Naive thymus-derived CD4-positive, alpha-beta T cell (primary cell): Measurements from ENCODE around the gene FAAH. TPM values are rescaled to one million over a fixed set of nuclear protein-coding genes. Genes with fewer than 3 reads are reported as not detected.

Experiments used
- ATAC-seq: fragments of 150-1000 bp; cut with Tn5 transposase; 2 replicates; pipeline ENCODE4 v1.10.0; 2021; ENCODE audit warnings: mild to moderate bottlenecking, moderate library complexity
- CTCF ChIA-PET: fragments of 350-600 bp; sonication (Branson Sonifier 250); formaldehyde crosslinking; loops from one replicate; lab custom pipeline; 2021; ENCODE audit warnings: antibody characterized with exemption; lab: Charles Lee
- POLR2A ChIA-PET: fragments of 350-600 bp; sonication (Branson Sonifier 250); formaldehyde crosslinking; loops from one replicate; lab custom pipeline; 2021; ENCODE audit warnings: antibody characterized with exemption, inconsistent platforms; lab: Charles Lee
- DNase-seq, 9 donors: peaks; one replicate each; pipeline versions ENCODE4 v3.0.0 to v3.0.0-alpha.2; 2020 to 2022; ENCODE audit warnings: mixed read lengths in 1 of 9
- H3K27ac ChIP-seq: one replicate; pipeline ENCODE4 v1.7.0; 2013; ENCODE audit warnings: mild to moderate bottlenecking, low read depth, low read length, moderate library complexity
- H3K27me3 ChIP-seq, 2 donors: one replicate each; pipeline ENCODE4 v1.7.0; 2013; ENCODE audit warnings: low read length in 2 of 2, mild to moderate bottlenecking in 2 of 2, moderate library complexity in 2 of 2; ENCODE audit not compliant: control insufficient read depth in 2 of 2, insufficient read depth in 2 of 2
- H3K36me3 ChIP-seq, 3 experiments: 1 replicate in 2 of 3; 2 replicates in 1 of 3; pipeline ENCODE4 v1.7.0; 2013; ENCODE audit warnings: low read length in 3 of 3, mild to moderate bottlenecking in 3 of 3, moderate library complexity in 1 of 3; ENCODE audit not compliant: insufficient read depth in 3 of 3, control insufficient read depth in 2 of 3
- H3K4me1 ChIP-seq, 2 donors: one replicate each; pipeline ENCODE4 v1.7.0; 2013; ENCODE audit warnings: low read length in 2 of 2, mild to moderate bottlenecking in 2 of 2, moderate library complexity in 1 of 2; ENCODE audit not compliant: control insufficient read depth in 2 of 2, insufficient read depth in 2 of 2
- H3K4me3 ChIP-seq: 2 replicates; pipeline ENCODE4 v1.7.0; 2013; ENCODE audit warnings: mild to moderate bottlenecking, low read length
- H3K9me3 ChIP-seq, 3 experiments: 1 replicate in 2 of 3; 2 replicates in 1 of 3; pipeline ENCODE4 v1.7.0; 2013; ENCODE audit warnings: low read length in 3 of 3; ENCODE audit not compliant: control insufficient read depth in 2 of 3
- H3K27ac Mint-ChIP-seq, 9 donors: one replicate each; pipeline ENCODE4 v1.8.0; 2020 to 2022; ENCODE audit warnings: mixed read lengths in 9 of 9, mild to moderate bottlenecking in 8 of 9, moderate library complexity in 5 of 9, inconsistent platforms in 2 of 9
- H3K27me3 Mint-ChIP-seq, 5 donors: one replicate each; pipeline ENCODE4 v1.8.0; 2021 to 2022; ENCODE audit warnings: mixed read lengths in 5 of 5, mild to moderate bottlenecking in 1 of 5
- H3K36me3 Mint-ChIP-seq, 5 donors: one replicate each; pipeline ENCODE4 v1.8.0; 2020 to 2022; ENCODE audit warnings: mixed read lengths in 5 of 5, mild to moderate bottlenecking in 3 of 5, inconsistent platforms in 1 of 5
- H3K4me1 Mint-ChIP-seq, 7 donors: one replicate each; pipeline ENCODE4 v1.8.0; 2020 to 2022; ENCODE audit warnings: mixed read lengths in 7 of 7, mild to moderate bottlenecking in 3 of 7, inconsistent platforms in 1 of 7
- H3K4me3 Mint-ChIP-seq, 10 donors: one replicate each; pipeline ENCODE4 v1.8.0; 2020 to 2022; ENCODE audit warnings: mild to moderate bottlenecking in 10 of 10, mixed read lengths in 10 of 10, moderate library complexity in 6 of 10, inconsistent platforms in 2 of 10
- H3K9me3 Mint-ChIP-seq, 11 donors: one replicate each; pipeline ENCODE4 v1.8.0; 2020 to 2022; ENCODE audit warnings: mixed read lengths in 11 of 11, mild to moderate bottlenecking in 4 of 11, inconsistent platforms in 1 of 11, moderate library complexity in 1 of 11
- intact Hi-C, 2 donors: fragments of 100-400 bp; cut with micrococcal nuclease; formaldehyde crosslinking; loops; one replicate each; pipeline ENCODE4 v1.15.1; 2023
- polyA plus RNA-seq, 2 donors: library from polyadenylated mRNA; unstranded; fragments of 300-500 nt; fragmentation: Illumina TruSeq; gene quantifications; one replicate each; pipeline ENCODE4 v1.2.3, GENCODE V29; 2021
- total RNA-seq, 6 experiments: library from RNA in 5 of 6; stranded (reverse) in 5 of 6; gene quantifications; 1 replicate in 5 of 6; 2 replicates in 1 of 6; pipeline ENCODE4 v1.2.3 and lab custom pipeline; 2021 to 2026

The FAAH gene
- total and polyA plus RNA-seq, 7 experiments from 2014 or later: 1.6 to 17.1 (median 8.3) TPM

- H3K36me3 ChIP-seq: no peaks in the 10 kb centered on the region
- Mint-ChIP-seq H3K9me3 (no peaks in the 10 kb centered on the region), H3K27me3 (peaks cover 0 to 7% (median 0%) of the 10 kb centered on the region in 5 donors), H3K36me3 (peaks cover 0 to 7% (median 0%) of the 10 kb centered on the region in 5 donors), H3K27ac (no peak overlapping the region), H3K4me3 (no peak overlapping the region), H3K4me1 (peaks cover 0 to 13% (median 10%) of the 10 kb centered on the region in 7 donors)
- no peaks in the 10 kb centered on the region for H3K9me3 ChIP-seq
- H3K4me1 ChIP-seq: no peaks in the 10 kb centered on the region
- H3K4me3 ChIP-seq: no peak overlapping the region
- ChIA-PET POLR2A (no interaction called here), CTCF (no interaction called here)
- DNase-seq: no peak
- intact Hi-C loops: no loop called here
- peak; percentile 65 for ATAC-seq
- no peaks in the 10 kb centered on the region for H3K27me3 ChIP-seq
- no peak overlapping the region for H3K27ac ChIP-seq
These were observed 8.0 kb downstream of the FAAH start for GRCh38 chr1:46401964-46402626.

GRCh38 chr1:46403916-46404315, 9.8 kb downstream of the FAAH start:
- intact Hi-C loops: no loop called here
- CTCF ChIA-PET: interaction anchor here (0.6 kb wide), 1 partner anchor 12 kb away, joined by 4 read pairs; no protein-coding TSS in a partner anchor
- H3K27ac Mint-ChIP-seq: no peak overlapping the region
- no peak for DNase-seq
- Histone ChIP-seq H3K4me1 (no peaks in the 10 kb centered on the region), H3K9me3 (no peaks in the 10 kb centered on the region), H3K27me3 (no peaks in the 10 kb centered on the region), H3K4me3 (no peak overlapping the region), H3K27ac (no peak overlapping the region), H3K36me3 (no peaks in the 10 kb centered on the region)
- peaks cover 0 to 5% (median 0%) of the 10 kb centered on the region in 5 donors for H3K27me3 Mint-ChIP-seq
- POLR2A ChIA-PET: no interaction called here
- no peaks in the 10 kb centered on the region for H3K9me3 Mint-ChIP-seq
- H3K4me1 Mint-ChIP-seq: peaks cover 0 to 13% (median 11%) of the 10 kb centered on the region in 7 donors
- no peak overlapping the region for H3K4me3 Mint-ChIP-seq
- peaks cover 0 to 17% (median 0%) of the 10 kb centered on the region in 5 donors for H3K36me3 Mint-ChIP-seq
- no peak for ATAC-seq

- CTCF ChIA-PET: no interaction called here
- no peaks in the 10 kb centered on the region for H3K4me1 ChIP-seq
- Mint-ChIP-seq H3K4me3 (no peak overlapping the region), H3K36me3 (peaks cover 0 to 17% (median 0%) of the 10 kb centered on the region in 5 donors), H3K4me1 (peaks cover 0 to 12% (median 8%) of the 10 kb centered on the region in 7 donors), H3K9me3 (no peaks in the 10 kb centered on the region), H3K27me3 (peaks cover 0 to 2% (median 0%) of the 10 kb centered on the region in 5 donors), H3K27ac (no peak overlapping the region)
- no peak for DNase-seq
- no peaks in the 10 kb centered on the region for H3K9me3 ChIP-seq
- POLR2A ChIA-PET: no interaction called here
- peak; percentile 39 for ATAC-seq
- intact Hi-C loops: no loop called here
- no peaks in the 10 kb centered on the region for H3K27me3 ChIP-seq
- H3K36me3 ChIP-seq: no peaks in the 10 kb centered on the region
- no peak overlapping the region for H3K4me3 ChIP-seq
- no peak overlapping the region for H3K27ac ChIP-seq
These were observed 10.5 kb downstream of the FAAH start for GRCh38 chr1:46404482-46405196.

GRCh38 chr1:46405197-46405555, 11.1 kb downstream of the FAAH start:
- H3K9me3 ChIP-seq: no peaks in the 10 kb centered on the region

GRCh38 chr1:46405724-46406123, 11.6 kb downstream of the FAAH start:
- H3K27ac Mint-ChIP-seq: no peak overlapping the region
- intact Hi-C loops: loop anchor here (1.0 kb wide), 2 partner anchors 123 to 320 kb away; no protein-coding TSS in a partner anchor

More at GRCh38 chr1:46405197-46405555, 11.1 kb downstream of the FAAH start:
- peaks cover 0 to 2% (median 0%) of the 10 kb centered on the region in 5 donors for H3K27me3 Mint-ChIP-seq
- DNase-seq (no peak), ATAC-seq (no peak)
- H3K27ac Mint-ChIP-seq: no peak overlapping the region
- intact Hi-C loops: no loop called here
- Histone ChIP-seq H3K4me3 (no peak overlapping the region), H3K36me3 (no peaks in the 10 kb centered on the region), H3K27ac (no peak overlapping the region), H3K27me3 (no peaks in the 10 kb centered on the region), H3K4me1 (no peaks in the 10 kb centered on the region)
- H3K36me3 Mint-ChIP-seq: peaks cover 0 to 17% (median 0%) of the 10 kb centered on the region in 5 donors
- no peak overlapping the region for H3K4me3 Mint-ChIP-seq
- H3K4me1 Mint-ChIP-seq: peaks cover 0 to 10% (median 4%) of the 10 kb centered on the region in 7 donors
- POLR2A ChIA-PET: no interaction called here
- H3K9me3 Mint-ChIP-seq: no peaks in the 10 kb centered on the region
- CTCF ChIA-PET: no interaction called here

GRCh38 chr1:46406881-46407608, 12.9 kb downstream of the FAAH start:
- ATAC-seq: no peak
- no peak overlapping the region for H3K4me3 ChIP-seq
- Mint-ChIP-seq H3K27me3 (no peaks in the 10 kb centered on the region), H3K4me1 (peaks cover 0 to 7% (median 0%) of the 10 kb centered on the region in 7 donors), H3K27ac (no peak overlapping the region), H3K4me3 (peak overlapping the region in 2 of 10 donors; percentile 40 to 42), H3K36me3 (peaks cover 0 to 17% (median 0%) of the 10 kb centered on the region in 5 donors), H3K9me3 (no peaks in the 10 kb centered on the region)
- no peaks in the 10 kb centered on the region for H3K36me3 ChIP-seq
- ChIA-PET CTCF (interaction anchor here (1.1 kb wide), 1 partner anchor 40 kb away, joined by 3 read pairs; no protein-coding TSS in a partner anchor), POLR2A (no interaction called here)
- DNase-seq: no peak
- no peaks in the 10 kb centered on the region for H3K4me1 ChIP-seq
- no peak overlapping the region for H3K27ac ChIP-seq
- intact Hi-C loops: loop anchor here (1.0 kb wide), 2 partner anchors 121 to 318 kb away; no protein-coding TSS in a partner anchor
- no peaks in the 10 kb centered on the region for H3K9me3 ChIP-seq
- H3K27me3 ChIP-seq: no peaks in the 10 kb centered on the region

More at GRCh38 chr1:46405724-46406123, 11.6 kb downstream of the FAAH start:
- H3K4me1 Mint-ChIP-seq: peaks cover 0 to 7% (median 4%) of the 10 kb centered on the region in 7 donors
- ChIA-PET CTCF (no interaction called here), POLR2A (no interaction called here)
- Histone ChIP-seq H3K36me3 (no peaks in the 10 kb centered on the region), H3K9me3 (no peaks in the 10 kb centered on the region), H3K27me3 (no peaks in the 10 kb centered on the region), H3K27ac (no peak overlapping the region), H3K4me1 (no peaks in the 10 kb centered on the region), H3K4me3 (no peak overlapping the region)
- H3K36me3 Mint-ChIP-seq: peaks cover 0 to 17% (median 0%) of the 10 kb centered on the region in 5 donors
- H3K27me3 Mint-ChIP-seq: no peaks in the 10 kb centered on the region
- no peak overlapping the region for H3K4me3 Mint-ChIP-seq
- no peak for DNase-seq
- ATAC-seq: no peak
- no peaks in the 10 kb centered on the region for H3K9me3 Mint-ChIP-seq
